Skin epidermis (tissue), 12 donors: ENCODE data around the gene CDC23.
"Not testable (repeated sequence)": the region's sequence is repeated elsewhere in the genome, so short reads cannot be mapped to it uniquely, and the experiment has no call there.

Experiments
- H3K27ac ChIP-seq, 21 experiments: fragments of 200-600 bp; sonication (generic) in 11 of 21; one replicate each; pipeline ENCODE4 v1.5.0; 2020; ENCODE audit warnings: mild to moderate bottlenecking in 3 of 21, inconsistent platforms in 2 of 21, moderate library complexity in 2 of 21
- H3K4me3 ChIP-seq, 7 experiments: fragments of 200-600 bp; sonication (generic) in 2 of 7; one replicate each; pipeline ENCODE4 v1.5.0; 2020; ENCODE audit warnings: inconsistent platforms in 2 of 7, mild to moderate bottlenecking in 2 of 7, moderate library complexity in 1 of 7

The CDC23 gene

DNA sequence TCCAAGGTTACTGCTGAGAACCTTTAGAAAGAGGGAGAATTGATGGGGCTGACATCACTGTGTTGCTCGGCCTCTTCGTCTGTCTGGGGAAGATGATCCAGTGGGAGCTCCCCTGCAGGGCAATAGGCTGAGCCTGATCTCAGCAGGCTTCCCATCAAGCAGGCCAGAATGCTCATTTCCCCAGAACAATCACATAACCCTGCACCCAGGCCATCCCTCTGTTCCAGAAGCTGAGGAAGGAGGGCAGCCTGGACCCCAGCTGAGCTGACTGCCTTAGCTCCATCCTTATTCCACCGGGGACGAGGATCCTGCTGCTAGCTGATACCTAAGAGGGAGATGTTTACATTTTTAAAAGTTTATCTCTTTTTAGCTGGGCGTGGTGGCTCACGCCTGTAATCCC lies 11.6 kb upstream of the CDC23 start:
- Histone ChIP-seq H3K27ac (no peak overlapping the region), H3K4me3 (no peak overlapping the region)

DNA sequence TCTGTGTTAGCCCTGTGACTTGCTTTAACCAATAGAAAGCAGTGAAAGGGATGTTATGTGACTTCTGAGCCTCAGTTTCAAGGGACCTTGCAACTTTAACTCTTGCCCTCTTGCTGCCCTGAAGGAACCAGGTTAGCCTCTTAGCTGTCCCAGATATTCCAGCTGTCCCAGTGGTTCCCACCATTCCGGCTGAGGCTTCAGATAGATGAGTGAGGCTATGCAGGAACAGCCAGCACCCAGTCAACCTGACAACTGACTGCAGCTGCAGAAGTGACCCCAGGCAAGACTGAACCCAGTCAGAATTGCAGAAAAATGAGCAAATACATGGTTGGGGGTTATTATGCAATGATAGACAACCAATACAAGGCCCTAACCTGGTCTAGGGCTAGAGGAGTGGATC lies 10.4 kb upstream of the CDC23 start:
- H3K27ac ChIP-seq = no peak overlapping the region
- no peak overlapping the region for H3K4me3 ChIP-seq

DNA sequence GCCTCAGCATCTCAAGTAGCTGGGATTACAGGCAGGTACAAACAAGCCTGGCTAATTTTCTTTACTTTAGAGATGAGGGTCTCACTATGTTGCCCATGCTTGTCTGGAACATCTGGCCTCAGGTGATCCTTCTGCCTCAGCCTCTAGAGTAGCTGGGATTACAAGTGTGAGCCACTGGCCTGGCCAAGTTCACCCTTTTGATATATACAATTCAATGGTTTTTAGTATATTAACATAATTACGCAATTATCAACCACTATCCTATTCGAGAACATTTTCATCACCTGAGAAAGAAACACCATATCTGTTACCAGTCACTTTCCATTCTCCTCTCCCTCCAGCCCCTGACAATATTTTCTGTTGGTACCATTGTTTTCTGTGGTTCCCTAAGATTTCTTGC lies 3.7 kb upstream of the CDC23 start:
- H3K27ac ChIP-seq = no peak overlapping the region
- H3K4me3 ChIP-seq = no peak overlapping the region

DNA sequence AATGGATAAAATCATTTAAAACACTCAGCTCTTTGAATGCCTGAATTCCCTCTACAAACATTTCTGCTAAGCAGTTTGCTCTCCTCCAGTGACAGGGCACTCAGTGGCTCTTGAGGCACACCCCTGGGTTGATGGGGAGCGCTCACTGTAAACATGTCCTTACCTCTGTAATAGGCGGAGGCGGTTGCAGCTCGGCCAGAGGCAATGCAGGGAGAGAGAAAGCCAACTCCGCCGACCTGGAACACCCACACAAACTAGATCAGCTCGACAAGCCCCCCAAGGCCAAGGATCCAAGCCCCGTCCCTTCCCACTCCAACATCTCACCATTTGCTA lies 329 bp downstream of the CDC23 start:
- H3K4me3 ChIP-seq = peak overlapping the region; percentile 68 to 99 (median 94)
- H3K27ac ChIP-seq = peak overlapping the region in 20 of 21 experiments; percentile 65 to 94 (median 87)

DNA sequence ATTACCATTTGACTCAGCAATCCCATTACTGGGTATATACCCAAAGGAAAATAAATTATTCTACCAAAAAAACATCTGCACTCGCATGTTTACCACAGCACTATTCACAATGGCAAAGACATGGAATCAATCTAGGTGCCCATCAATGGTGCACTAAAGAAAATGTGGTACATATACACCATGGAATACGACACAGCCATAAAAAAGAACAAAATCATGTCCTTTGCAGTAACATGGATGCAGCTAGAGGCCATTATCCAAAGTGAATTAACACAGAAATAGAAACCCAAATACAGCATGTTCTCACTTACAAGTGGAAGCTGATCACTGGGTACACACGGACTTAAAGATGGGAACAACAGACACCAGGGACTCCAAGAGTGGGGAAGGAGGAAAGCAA lies 2.1 kb downstream of the CDC23 start:
- no peak overlapping the region for H3K27ac ChIP-seq
- H3K4me3 ChIP-seq = no peak overlapping the region

DNA sequence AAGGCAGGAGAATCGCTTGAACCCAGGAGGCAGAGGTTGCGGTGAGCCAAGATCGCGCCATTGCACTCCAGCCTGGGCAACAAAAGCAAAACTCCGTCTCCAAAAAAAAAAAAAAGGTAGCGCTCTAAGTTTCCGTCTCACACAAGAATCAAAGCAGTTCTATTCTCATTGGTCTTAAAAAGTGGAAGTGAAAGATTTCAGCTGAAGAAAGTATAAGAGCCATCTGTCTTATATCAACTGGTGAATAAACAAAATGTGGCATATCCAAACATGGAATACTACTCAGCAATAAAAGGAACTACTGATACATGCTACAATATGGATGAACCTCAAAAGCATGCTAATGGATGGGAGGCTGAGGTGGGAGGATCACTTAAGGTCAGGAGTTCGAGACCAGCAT lies 19.3 kb downstream of the CDC23 start:
- H3K4me3 ChIP-seq, H3K27ac ChIP-seq: not testable (repeated sequence)

DNA sequence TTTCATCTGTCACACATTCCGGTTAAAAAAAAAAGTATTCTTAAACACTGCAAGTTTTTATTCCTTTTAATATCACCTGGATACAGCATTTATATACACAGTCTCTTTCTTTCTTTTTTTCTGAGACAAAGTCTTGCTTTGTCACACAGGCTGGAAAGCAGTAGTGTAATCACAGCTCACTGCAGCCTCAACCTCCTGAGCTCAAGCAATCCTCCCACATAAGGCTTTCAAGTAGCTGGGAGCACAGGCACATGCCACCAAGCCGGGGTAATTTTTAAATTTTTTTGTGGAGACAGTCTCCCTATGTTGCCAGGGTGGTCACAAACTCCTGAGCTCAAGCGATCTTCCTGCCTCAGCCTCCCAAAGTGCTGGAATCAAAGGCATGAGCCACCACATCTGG lies 20.3 kb downstream of the CDC23 start:
- no peak overlapping the region for H3K27ac ChIP-seq
- no peak overlapping the region for H3K4me3 ChIP-seq

DNA sequence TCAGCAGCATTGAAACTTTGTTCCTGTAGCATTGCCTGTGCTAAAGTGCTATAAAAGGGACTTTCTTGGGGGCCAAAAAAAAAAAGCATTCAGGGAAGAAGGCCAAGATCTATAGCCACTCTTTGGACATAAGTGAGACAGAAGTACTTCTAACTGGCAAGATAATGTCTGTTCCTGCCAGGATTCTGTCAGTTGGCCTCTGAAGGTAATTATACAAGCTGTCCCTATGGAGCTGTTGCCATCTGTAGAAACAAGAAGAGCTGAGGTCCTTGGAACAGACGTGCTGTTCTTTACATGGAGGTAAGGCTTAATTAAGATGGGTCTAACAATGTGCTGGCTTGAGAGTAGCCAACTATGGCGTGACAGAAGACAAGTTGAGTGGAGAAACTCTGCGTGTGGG lies 24.5 kb downstream of the CDC23 start:
- Histone ChIP-seq H3K27ac (no peak overlapping the region), H3K4me3 (no peak overlapping the region)

DNA sequence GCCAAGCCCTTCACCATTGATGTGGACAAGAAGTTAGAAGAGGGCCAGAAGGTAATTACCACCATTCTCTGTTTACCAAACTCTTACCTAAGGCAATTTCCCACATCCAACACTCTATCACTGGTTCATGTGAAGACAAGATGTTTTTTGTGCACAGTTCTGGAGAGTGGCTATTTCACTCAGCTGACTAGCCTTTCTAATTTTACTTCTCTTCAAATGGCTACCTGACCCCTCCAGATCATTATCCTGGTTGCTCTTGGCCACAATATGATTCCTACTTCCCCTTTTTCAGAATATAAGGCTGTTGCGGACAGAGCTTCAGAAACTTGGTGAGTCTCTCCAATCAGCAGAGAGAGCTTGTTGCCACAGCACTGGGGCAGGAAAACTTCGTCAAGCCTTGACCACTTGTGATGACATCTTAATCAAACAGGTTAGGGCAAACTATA lies 27.1 kb downstream of the CDC23 start:
- no peak overlapping the region for H3K27ac ChIP-seq
- H3K4me3 ChIP-seq = no peak overlapping the region

DNA sequence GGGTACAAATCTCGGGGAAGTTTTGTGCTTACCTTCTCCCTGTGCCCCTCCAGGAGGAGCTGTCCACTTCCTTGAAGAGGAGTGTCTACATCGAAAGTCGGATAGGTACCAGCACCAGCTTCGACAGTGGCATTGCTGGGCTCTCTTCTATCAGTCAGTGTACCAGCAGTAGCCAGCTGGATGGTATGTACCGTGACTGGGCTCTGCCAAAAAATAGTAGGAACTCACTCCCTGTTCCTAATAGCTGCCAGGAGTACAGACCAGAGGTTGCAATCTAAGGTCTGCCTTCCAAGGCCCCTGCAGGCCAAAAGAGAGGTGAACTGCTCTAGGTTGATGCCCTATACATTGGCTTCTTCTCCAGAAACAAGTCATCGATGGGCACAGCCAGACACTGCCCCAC lies 30.3 kb downstream of the CDC23 start:
- Histone ChIP-seq H3K4me3 (no peak overlapping the region), H3K27ac (no peak overlapping the region)

DNA sequence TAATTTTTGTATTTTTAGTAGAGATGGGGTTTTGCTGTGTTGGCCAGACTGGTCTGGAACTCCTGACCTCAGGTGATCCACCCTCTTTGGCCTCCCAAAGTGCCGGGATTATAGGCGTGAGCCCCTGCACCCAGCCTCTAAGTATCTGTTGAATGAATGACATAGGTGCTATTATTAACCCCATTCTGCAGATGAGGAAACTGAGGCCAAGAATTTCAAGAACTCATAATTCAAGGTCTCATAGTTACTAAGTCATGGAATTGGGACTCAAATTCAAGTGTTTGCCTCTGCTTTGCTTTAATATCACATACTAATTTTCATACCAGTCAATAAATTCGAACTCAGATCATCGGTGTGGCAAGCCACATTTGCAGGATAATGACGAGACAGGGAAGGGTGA lies 32.3 kb downstream of the CDC23 start:
- no peak overlapping the region for H3K27ac ChIP-seq
- H3K4me3 ChIP-seq = no peak overlapping the region

DNA sequence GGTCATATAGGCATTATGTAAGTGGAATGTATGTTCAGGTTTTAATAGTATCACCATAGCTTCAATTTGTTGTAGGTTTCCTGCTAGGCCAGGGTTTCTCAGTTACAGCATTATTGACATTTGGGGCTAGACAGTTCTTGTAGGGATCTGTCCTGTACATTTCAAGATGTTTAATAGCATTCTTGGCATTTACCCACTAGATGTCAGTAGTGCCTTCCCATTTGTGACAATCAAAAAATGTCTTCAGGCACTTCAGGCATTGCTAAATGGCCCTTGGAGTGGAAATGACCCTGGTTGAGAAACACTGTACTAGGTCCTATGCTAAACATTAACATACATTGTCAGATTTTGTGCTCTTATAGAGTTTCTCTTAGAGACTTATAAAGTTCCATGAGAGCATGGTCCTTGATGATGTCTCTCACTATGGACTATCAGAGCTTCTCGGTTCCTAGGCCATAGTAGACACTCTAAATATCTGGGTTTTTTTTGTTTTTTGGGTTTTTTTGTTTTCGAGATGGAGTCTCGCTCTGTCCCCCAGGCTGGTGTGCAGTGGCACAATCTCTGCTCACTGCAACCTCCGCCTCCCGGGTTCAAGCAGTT lies 32.8 kb downstream of the CDC23 start:
- Histone ChIP-seq H3K4me3 (peak overlapping the region in 1 of 7 experiments; percentile 71), H3K27ac (no peak overlapping the region)

DNA sequence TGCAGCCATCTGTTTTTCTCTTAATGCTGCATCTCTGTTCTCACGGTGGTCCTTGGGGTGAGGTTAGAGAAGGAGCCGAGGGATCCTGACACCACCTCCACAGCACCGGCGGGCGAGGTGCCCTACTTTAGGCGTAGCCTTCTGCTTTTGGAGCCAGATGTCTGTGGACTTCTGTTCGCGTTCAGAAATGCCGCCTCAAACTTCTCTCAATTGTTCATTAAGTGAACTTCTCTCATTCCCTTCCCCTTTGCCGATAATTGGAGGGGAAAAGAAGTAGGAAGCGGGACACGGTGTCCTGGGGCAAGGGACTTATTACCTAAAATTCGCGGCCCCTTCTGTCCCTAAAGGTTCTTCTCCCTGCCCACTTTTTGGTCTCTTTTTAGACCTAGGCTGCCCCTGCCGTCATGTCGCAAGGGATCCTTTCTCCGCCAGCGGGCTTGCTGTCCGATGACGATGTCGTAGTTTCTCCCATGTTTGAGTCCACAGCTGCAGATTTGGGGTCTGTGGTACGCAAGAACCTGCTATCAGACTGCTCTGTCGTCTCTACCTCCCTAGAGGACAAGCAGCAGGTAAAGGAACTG lies 33.8 kb downstream of the CDC23 start:
- H3K4me3 ChIP-seq = peak overlapping the region; percentile 71 to 89 (median 81)
- H3K27ac ChIP-seq = peak overlapping the region in 6 of 21 experiments; percentile 75 to 85 (median 80)

DNA sequence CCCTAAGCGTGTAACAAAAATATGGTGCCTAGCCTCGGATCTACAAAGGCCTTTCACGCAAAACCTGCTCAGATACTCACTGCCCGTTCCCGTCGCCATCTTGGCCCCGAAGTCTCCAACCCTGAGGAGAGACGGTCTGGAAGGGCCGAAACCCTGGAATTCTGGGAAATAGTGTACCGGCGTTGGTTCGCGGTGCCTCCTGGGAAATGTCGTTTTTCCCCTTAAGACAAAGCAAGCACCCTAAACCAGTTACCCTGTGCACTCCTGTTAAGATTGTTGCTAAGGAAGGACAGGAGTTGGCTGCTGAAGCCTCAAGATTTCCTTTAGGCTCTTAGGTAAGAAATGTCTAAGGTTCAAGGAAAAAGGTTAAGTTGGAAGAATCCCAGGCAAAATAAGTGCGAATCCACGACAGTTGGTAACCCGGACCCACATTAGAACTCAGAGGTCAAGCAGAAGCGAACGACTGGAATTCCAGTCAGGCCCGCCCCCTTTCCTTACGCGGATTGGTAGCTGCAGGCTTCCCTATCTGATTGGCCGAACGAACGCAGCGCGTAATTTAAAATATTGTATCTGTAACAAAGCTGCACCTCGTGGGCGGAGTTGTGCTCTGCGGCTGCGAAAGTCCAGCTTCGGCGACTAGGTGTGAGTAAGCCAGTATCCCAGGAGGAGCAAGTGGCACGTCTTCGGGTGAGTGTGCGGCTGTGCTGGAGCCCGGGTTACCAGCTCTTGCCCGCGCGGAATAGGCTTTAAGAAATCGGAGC lies 34.4 kb downstream of the CDC23 start, which contains the start of the genes BRD8 and KIF20A:
BRD8 (minus strand) TSS at position 115 of the 761 bp plus-strand sequence; CDS start at position 99, 16 bp downstream.
KIF20A (plus strand) TSS at position 597 of the 761 bp plus-strand sequence. CDS start 569 bp downstream, outside the sequence.
- Histone ChIP-seq H3K27ac (peak within 1 kb of the TSS; percentile 41 to 87 (median 81)), H3K4me3 (peak within 1 kb of the TSS; percentile 71 to 89 (median 81))

DNA sequence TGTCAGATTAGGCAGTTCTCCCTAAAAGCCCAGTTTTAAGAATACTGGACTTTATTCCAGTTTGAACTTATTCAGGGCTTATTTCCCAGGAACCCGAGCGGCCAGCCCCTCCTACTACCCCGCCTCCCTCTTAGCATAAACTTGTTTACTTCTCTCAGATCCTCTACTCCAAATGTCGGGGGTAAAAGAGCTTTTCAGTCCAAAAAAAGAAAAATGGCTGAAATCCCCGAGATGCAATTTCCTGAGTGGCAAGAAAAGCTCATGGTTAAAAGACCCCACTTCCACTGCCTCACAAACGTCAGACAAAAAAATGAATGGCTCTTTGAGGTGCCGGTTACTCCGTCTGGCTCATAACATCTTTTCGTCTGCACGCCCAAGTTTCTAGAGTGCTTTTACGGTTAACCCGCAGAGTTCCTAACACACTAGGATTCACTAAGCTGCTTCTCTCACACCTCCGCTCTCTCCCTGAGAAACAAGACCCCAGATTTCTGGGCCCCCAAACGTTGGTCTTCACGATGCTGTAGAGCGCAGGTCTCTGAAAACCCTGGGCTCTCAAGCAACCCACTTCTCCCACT lies 35.1 kb downstream of the CDC23 start:
- peak overlapping the region; percentile 71 to 89 (median 81) for H3K4me3 ChIP-seq
- H3K27ac ChIP-seq = peak overlapping the region; percentile 41 to 87 (median 81)

DNA sequence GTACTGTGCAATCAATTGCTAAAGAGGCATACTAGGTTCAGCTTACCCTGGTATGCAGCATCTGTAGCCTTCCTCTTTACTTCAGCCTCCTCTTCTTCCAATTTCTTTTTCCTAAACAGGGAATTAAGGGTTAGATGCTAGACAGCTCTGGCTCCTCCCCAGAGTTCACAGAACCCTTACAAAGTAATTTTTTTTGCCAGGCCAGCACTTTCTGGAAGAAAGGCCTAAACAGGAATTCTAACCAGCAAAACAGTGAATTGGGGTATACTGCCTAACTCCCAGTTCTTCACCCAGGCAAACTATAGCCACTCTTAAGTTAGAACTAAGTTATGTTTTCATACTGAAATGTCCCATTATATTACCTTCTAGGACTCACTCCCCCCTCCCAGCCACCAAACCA lies 42.8 kb downstream of the CDC23 start:
- no peak overlapping the region for H3K4me3 ChIP-seq
- H3K27ac ChIP-seq = no peak overlapping the region

DNA sequence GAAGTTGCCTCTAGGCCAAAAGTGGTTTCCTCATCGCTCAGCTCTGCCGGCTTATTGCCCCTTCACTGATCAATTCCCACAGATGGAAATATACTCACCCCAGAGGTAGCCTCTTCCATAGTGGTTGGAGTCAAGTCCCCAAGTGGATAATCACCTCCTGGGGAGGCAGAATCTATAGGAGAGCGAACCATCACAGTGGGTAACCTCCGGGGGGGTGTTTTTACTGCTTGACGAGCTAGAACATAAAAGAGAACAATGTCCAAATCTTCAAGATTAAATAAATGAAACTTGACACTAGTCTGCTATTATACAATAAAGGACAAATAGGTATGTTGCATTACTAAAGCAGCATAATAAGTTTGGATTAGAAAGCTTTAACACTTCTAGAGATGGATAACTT lies 44.0 kb downstream of the CDC23 start:
- Histone ChIP-seq H3K4me3 (no peak overlapping the region), H3K27ac (no peak overlapping the region)

DNA sequence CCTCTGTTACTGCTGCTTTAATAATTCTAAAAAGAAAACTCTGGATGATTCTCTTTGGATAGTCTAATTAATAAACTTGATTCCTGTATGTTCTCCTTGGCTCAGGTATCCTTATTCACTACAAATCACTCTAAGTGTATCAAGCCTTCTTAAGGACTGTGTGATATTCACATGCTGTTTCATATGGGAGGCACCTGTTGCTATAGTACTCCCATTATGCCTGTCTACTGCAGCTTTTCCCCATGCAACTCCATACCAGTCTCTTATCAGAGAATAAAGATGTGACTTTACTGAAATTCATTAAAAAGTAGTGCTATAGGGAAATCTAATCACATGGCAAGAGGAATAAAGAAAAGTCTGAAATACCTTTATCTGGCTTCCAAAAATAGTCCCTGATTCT lies 49.4 kb downstream of the CDC23 start:
- Histone ChIP-seq H3K4me3 (no peak overlapping the region), H3K27ac (no peak overlapping the region)

DNA sequence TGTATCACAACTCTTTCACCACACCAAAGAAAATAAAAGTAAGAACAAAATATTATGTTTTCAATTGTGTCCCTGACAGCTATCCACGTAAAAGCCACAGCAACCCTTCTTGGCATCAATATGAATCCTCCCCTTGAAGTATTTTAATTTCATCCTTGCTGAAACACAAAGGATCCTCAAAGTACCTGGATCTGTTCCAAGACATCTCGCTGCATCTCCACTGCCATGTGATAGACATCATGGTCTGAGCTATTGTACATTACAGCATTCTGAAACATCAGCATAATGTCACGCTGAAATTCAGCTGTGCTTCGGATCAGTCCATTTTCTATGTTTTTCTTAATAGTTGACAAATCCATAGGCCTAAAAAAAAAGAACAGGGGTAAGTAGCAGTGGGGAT lies 52.4 kb downstream of the CDC23 start:
- H3K4me3 ChIP-seq = no peak overlapping the region

DNA sequence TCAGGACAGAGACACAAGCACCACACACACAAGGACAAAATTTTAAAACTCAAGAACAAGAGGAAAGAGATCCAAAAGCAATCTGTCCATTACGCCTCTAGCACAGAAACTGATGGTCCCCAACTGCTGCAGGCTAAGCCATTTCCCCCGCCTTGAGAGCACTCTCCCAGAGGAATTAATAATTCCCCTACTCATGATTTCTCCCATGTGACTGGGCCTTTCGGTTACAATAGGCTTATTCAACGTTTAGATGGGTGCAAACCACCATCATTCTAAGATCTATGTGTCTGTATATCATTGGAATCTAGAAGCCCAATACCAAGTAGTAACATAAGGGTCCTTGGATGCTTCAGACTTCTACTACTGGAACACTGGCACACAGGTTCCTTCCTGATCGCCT lies 53.5 kb downstream of the CDC23 start:
- H3K4me3 ChIP-seq = no peak overlapping the region
- no peak overlapping the region for H3K27ac ChIP-seq

More for the DNA sequence above, 52.4 kb downstream of the CDC23 start:
- no peak overlapping the region for H3K27ac ChIP-seq

DNA sequence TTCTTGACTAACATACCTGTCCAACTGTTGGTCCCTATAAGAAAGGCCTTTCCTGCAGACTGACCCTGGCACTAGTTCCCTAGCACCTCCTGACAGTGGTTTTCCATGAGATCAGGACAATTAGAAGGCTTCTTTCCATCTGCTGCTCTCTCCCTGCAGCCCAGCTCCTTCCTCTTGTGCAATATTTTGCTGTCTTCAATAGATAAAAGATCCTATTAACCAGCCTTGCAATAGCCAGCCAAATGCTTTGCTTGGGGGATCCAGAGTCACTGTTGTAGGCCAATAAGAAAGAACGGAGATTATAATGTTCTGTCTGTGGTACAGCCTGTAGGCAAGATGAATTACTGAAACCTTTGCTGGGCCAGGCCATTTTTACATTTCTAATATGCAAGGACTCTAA lies 55.5 kb downstream of the CDC23 start:
- no peak overlapping the region for H3K27ac ChIP-seq
- H3K4me3 ChIP-seq = no peak overlapping the region
